ENCODE data around the gene TOP1. TPM values are rescaled to one million over a fixed set of nuclear protein-coding genes. Genes with fewer than 3 reads are reported as not detected.

Gene TOP1
- total and polyA plus RNA-seq, 2 experiments from 2014 or later: 21.5 to 21.7 TPM

DNA sequence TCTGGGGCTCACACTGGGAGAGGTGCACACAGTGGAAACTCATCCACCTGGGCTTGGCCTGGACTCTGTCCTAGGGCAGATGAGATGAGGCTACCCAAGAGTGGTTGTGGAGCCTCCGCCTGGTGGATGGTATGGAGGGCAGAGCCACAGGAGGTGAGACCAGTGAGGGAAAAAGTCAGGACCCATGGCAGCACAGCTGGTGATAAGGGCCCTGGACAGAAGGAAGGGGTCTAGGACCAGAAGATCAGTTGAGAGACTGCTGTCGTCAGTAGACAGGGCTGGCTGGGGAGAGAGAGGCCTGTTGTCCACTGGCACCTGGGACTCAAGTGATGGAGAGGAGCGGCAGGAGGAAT lies 138.5 kb downstream of the TOP1 start:
- no peak for DNase-seq (ENCODE audit: low read depth in 1 of 2, low spot score in 1 of 2)
- TF ChIP-seq, protein P1, sequence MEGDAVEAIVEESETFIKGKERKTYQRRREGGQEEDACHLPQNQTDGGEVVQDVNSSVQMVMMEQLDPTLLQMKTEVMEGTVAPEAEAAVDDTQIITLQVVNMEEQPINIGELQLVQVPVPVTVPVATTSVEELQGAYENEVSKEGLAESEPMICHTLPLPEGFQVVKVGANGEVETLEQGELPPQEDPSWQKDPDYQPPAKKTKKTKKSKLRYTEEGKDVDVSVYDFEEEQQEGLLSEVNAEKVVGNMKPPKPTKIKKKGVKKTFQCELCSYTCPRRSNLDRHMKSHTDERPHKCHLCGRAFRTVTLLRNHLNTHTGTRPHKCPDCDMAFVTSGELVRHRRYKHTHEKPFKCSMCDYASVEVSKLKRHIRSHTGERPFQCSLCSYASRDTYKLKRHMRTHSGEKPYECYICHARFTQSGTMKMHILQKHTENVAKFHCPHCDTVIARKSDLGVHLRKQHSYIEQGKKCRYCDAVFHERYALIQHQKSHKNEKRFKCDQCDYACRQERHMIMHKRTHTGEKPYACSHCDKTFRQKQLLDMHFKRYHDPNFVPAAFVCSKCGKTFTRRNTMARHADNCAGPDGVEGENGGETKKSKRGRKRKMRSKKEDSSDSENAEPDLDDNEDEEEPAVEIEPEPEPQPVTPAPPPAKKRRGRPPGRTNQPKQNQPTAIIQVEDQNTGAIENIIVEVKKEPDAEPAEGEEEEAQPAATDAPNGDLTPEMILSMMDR (IDR thresholded peaks at IDR 0.05; ENCODE audit: low read depth, low read length): no peak
- Histone ChIP-seq H3K4me3 (no peak overlapping the region), H3K4me1 (ENCODE audit: low read depth) (no peaks in the 10 kb centered on the region), H3K9me3 (ENCODE audit: low read depth) (no peaks in the 10 kb centered on the region), H3K36me3 (peaks cover 68% of the 10 kb centered on the region), H3K27ac (no peak overlapping the region), H3K27me3 (no peaks in the 10 kb centered on the region)

DNA sequence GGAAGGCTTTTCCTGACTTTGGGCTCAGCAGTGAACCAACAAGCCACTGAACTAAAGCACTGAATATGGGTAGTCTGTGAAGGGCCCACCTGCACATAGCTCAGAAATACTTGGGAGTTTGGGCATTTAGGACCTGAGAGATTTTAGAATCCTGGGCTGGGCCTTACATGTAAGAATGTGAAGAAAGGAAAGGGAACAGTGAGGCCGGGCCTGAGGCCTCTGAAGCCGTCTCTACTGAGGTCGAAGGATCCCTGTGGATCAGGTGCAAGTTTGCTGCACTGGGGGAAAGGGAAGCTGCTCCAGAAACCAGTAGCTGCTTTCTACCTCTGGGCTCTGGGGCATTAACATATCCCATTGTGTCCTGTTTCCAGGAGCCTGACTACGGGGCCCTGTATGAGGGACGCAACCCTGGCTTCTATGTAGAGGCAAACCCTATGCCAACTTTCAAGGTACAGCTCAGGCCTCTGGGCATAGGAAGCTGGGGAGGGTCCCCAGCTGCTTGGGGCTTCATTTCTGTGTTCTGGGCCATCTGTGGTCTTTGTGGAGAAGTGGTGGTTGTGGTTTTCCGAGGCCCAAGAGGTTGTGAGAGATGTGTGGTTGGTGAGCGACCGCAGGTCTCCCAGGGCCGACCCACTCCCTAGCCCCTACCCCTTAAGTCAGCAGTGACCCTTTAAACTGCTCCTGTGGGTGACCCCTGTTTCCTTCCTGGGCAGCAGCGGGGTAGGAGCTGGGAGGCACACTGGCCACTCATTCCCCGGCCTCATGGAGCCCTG lies 139.0 kb downstream of the TOP1 start:
- no peak for DNase-seq (ENCODE audit: low read depth in 1 of 2, low spot score in 1 of 2)
- TF ChIP-seq, protein P1 (IDR thresholded peaks at IDR 0.05; ENCODE audit: low read depth, low read length): no peak
- Histone ChIP-seq H3K4me3 (no peak overlapping the region), H3K27me3 (no peaks in the 10 kb centered on the region), H3K9me3 (ENCODE audit: low read depth) (no peaks in the 10 kb centered on the region), H3K27ac (no peak overlapping the region), H3K36me3 (peaks cover 71% of the 10 kb centered on the region), H3K4me1 (ENCODE audit: low read depth) (no peaks in the 10 kb centered on the region)

DNA sequence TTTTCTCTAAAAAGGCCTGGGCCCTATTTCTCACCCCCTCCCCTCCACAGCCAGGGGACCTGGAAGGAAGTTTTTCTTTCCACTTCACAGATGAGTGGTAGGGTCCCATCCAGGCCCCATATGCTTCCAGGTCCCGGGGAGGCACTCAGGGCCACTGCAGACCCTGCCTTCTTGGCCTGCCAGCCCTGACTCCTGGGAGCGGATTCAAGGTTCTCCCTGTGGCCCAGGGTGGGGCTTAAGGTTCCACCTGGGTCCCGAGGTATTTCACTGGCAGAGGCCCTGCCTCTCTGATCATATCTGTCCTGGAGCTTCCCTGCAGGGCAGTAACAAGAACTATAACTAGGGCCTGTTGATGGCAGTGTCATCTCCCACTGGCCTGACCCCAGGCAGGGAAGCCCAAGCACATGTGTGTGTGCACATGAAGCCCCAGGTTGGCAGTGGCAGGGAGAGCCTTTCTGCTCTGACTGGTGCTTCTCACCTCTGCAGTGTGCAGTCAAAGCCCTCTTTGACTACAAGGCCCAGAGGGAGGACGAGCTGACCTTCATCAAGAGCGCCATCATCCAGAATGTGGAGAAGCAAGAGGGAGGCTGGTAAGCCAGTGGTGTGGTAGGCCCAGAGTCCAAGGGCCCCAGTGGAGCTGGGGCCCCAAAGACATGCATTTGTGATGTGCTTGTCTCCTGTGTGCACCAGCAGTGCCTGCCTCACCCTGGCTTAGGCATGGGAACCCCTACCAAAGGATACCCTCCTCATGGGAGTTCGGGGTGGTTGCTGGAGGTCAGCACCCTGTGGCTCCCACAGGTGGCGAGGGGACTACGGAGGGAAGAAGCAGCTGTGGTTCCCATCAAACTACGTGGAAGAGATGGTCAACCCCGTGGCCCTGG lies 139.9 kb downstream of the TOP1 start:
- Histone ChIP-seq H3K9me3 (ENCODE audit: low read depth) (no peaks in the 10 kb centered on the region), H3K36me3 (peaks cover 70% of the 10 kb centered on the region), H3K27me3 (no peaks in the 10 kb centered on the region), H3K27ac (no peak overlapping the region), H3K4me1 (ENCODE audit: low read depth) (no peaks in the 10 kb centered on the region), H3K4me3 (no peak overlapping the region)
- TF ChIP-seq, protein P1 (IDR thresholded peaks at IDR 0.05; ENCODE audit: low read depth, low read length): no peak
- no peak for DNase-seq (ENCODE audit: low read depth in 1 of 2, low spot score in 1 of 2)

DNA sequence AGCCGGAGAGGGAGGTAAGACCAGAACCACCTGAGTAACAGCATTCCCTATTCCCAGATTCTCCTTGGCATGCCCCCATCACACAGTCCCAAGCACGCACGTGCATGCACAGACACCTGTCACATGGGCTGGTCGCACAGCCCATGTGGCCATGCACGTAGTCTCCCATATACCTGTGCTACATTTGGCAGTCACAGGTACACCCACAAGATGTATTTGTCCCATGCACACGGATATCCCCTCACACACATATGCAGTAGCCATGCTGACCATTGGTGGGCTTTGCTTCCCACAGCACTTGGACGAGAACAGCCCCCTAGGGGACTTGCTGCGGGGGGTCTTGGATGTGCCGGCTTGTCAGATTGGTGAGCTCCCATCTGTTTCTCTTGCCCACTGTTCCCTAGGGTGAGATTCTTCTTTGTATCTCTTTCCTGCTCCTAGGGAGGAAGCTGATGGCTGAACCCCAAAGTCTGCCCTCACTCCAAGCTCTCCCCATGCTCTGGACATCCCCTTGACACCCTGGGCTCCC lies 140.6 kb downstream of the TOP1 start:
- Histone ChIP-seq H3K4me1 (ENCODE audit: low read depth) (no peaks in the 10 kb centered on the region), H3K27me3 (no peaks in the 10 kb centered on the region), H3K27ac (no peak overlapping the region), H3K36me3 (peaks cover 72% of the 10 kb centered on the region), H3K9me3 (ENCODE audit: low read depth) (no peaks in the 10 kb centered on the region), H3K4me3 (no peak overlapping the region)
- TF ChIP-seq, protein P1 (IDR thresholded peaks at IDR 0.05; ENCODE audit: low read depth, low read length): no peak
- no peak for DNase-seq (ENCODE audit: low read depth in 1 of 2, low spot score in 1 of 2)

DNA sequence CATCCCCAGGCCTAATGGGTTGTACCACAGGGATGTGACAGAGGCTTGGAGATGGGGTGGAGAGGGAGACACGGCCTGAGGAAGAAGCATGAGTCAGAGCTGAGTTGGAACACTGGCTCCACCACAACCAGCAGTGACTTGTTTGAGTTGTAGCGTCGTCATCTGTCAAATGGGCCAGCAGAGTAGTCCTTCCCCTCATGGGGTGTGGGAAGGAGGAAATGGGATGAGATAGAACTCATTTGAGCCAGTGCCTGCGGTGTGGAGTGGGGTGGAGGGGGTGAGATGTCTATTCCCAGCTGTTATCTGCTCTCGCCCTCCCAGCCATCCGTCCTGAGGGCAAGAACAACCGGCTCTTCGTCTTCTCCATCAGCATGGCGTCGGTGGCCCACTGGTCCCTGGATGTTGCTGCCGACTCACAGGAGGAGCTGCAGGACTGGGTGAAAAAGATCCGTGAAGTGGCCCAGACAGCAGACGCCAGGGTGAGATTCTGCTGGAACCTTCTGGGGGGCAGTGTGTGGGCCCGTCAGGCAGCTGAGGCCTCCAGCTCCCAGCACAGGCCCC lies 141.2 kb downstream of the TOP1 start:
- Histone ChIP-seq H3K27me3 (no peaks in the 10 kb centered on the region), H3K27ac (no peak overlapping the region), H3K9me3 (ENCODE audit: low read depth) (no peaks in the 10 kb centered on the region), H3K36me3 (peaks cover 76% of the 10 kb centered on the region), H3K4me3 (no peak overlapping the region), H3K4me1 (ENCODE audit: low read depth) (no peaks in the 10 kb centered on the region)
- TF ChIP-seq, protein P1 (IDR thresholded peaks at IDR 0.05; ENCODE audit: low read depth, low read length): no peak
- peak in 1 of 2 donors; percentile 40 for DNase-seq (ENCODE audit: low read depth in 1 of 2, low spot score in 1 of 2)

Measured in cardiac muscle cell (in vitro differentiated cells and primary cell).